ENCODE measurements around the gene TLE2. TPM values are rescaled to one million over a fixed set of nuclear protein-coding genes. Genes with fewer than 3 reads are reported as not detected.
A peak's percentile ranks its signal among the peaks of the same experiment; 100 is the strongest.

TLE2 gene
- total RNA-seq: 6.1 TPM

DNA sequence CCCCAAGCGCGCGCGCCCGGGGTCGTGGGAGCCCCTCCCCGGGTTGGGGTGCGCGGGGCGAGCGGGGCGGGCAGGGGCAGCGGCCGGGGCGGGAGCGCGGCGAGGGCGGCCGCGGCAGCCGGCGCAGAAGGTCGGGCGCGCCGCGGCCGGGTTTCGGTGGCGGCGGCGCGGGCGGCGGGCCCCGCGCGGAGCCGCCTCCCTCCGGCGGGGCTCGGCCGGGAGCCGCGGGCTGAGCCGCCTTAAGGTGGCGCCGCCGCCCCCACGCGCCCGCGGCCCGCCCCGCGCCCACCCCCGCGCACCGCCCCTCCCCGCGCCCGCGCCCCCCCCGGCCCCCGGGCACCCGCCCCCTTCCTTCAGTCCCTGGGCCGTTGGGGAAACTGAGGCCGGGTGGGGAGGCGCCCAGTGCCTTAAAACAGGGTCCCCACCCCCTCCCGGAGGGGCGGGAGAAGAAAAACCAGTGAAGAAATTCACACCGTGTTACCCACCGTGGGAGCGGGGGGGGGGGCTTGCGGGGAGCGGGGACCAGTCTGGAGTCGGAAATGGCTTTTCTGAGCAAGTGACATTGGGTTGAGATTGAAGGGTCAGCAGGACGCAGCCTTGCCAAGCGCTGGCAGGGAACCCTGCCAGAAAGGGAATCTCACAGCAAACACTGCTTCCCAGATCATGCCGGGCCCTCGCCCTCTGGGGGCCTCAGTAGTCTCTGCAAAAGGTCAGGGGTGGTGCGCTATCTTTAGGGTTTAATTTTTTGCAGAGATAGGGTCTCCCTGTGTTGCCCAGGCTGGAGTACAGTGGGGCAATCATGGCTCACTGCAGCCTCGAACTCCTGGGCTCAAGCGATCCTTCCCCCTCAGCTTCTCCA lies at the start of gene TLE2:
TLE2 (minus strand) TSS at position 216 of the 859 bp plus-strand sequence. CDS start 376 bp downstream, outside the sequence.
- DNase-seq: no peak

DNA sequence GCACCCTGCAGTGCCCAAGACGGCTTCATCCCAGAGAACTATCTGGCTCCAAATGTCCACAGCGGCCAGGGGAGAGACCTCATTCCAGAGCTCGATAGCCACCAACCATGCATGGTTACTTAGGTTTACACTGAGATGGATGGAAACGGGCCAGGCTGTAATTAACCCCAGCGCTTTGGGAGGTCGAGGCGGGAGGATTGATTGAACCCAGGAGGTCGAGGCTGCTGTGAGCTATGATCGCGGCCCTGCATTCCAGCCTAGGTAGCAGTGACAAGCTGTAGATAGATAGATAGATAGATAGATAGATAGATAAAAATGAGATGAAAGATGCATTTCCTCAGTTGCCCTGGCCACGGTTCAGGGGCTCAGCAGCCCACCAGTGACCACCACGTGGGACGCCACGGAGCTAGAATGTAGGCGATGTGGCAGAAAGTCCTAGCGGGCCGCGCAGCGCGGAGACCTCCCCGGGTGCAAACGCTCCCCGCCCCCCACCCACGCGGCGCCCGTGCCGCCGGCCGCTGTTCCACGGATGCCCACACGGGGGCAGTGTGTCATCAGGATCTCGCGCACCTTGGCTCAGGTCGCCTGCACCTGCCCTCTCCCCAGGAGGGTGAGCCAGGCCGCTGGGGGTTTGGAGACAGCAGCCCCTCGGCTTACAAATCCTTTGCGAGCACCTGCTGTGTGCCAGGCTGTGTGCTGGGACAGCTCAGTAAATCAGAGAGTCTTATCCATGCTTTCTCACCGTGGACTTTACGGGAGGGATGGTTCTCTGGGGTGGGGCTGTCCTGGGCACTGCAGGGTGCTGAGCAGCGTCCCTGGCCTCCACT lies 46.7 kb upstream of the TLE2 start:
- DNase-seq: no peak

- no peak for DNase-seq
Observed at GRCh38 chr19:3073931-3074595, 45.0 kb upstream of the TLE2 start.

- no peak for DNase-seq
Observed at GRCh38 chr19:3073159-3073563, 44.1 kb upstream of the TLE2 start.

DNA sequence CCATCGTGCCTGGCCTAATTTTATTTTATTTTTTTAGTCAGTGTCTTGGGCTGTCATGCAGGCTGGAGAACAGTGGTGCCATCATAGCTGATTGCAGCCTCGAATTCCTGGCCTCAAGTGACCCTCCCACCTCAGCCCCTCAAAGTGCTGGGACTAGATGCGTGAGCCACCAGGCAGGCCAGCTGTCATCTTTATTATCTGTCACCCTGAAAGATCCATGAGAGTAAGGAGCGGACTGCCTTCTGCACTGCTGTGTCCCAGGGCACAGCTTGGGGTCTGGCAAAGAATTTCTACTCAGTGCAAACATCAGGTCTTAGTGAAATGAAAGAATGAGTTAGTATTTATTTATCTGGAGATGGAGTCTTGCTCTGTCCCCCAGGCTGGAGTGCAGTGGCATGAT lies 42.7 kb upstream of the TLE2 start:
- no peak for DNase-seq

- DNase-seq: no peak
Observed at GRCh38 chr19:3068071-3068470, 39.0 kb upstream of the TLE2 start.

DNA sequence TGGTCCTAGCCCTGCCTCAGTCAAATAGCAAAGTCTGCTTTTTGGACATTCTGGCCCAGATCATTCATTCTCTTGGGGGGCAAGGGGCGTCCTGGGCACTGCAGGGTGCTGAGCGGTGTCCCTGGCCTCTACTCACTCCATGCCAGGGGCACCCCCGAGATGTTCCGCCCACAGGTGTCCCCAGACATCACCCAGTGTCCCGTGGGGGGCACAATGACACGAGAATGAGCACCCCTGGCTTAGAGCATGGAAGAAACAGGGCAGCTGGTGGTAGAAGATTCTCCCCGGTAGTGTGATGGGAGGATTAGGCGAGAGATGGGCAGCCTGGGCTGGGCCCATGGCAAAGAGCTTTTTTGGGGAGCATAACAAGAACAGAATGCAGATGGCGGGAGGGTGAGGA lies 38.5 kb upstream of the TLE2 start:
- no peak for DNase-seq

DNA sequence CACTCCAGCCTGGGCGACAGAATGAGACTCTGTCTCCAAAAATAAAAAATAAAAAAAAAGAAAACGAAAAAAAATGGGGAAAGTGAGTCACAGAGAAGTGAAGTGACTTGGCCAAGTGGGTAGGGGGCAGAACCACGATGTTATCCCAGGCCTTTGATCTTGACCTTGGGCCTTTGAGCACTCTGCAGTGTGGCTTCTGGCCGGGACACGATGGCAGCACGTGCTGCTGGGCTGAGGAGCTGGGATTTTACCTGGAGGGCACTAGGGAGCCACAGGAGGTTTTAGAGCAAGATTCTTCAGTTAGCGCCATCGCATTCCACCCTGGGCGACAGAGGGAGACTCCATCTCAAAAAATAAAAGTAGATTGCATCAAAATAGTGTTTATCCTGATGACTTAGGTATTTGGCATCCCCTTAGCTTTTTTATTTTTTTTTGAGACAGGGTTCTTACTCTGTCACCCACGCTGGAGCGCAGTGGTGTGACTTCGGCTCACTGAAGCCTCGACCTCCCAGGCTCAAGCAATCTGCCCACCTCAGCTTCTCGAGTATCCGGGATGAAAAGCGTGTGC lies 37.5 kb upstream of the TLE2 start:
- DNase-seq: no peak

GRCh38 chr19:3065675-3066357 lies 36.7 kb upstream of the TLE2 start:
- no peak for DNase-seq

- no peak for DNase-seq
Observed at GRCh38 chr19:3064011-3064330, 34.9 kb upstream of the TLE2 start.

- no peak for DNase-seq
Observed at GRCh38 chr19:3062165-3063105, 33.4 kb upstream of the TLE2 start, which contains the start of gene TLE5. TSS of gene TLE5 (minus strand) at chr19:3062495. CDS start at chr19:3062200, 295 bp downstream.

DNA sequence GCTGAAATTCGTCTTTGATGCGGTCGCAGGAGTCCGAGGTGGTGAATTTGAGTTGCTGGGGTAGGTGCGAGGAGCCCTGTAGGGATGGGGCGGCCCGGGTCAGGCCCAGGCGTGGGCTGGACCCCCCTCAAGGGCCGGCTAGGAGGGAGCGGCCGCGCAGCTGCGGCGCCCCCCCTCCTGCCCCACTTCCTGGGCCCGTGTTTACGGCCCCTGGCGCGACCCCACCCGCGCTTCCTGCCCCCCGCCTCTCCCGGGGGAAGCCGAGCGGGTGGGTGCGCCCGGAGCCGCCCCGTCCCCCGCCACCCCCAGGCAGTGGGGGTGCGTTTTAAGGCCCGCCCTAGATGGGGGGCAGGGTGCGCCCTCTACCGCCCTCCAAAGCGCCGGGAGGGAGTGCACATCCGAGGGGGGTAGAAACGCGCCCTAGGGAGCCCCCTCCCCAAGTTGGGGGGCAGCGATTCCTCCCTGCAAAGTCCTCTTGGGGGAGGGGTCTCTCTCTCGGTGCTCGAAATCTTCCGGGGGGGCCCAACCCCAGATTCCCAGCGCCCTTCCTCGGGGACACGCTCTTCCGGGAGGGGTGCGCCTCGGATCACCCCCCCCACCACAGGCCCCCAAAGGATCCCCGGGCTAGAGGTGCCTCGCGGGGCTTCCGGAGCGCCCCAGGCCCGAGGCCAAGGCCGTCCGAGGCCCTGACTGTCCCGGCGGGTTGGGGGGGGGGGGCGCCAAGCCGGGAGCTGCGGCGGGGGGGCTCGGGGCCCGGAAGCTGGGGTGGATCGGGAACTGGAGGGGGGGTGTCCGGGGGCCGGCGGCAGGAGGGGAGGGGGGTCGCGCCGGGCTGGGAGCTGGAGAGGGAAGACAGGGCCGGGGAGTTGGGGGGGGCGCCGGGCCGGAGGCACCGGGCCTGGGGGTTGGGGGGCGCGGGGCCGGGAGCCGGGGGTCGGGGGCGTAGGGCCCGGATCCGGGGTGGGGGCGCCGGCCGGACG lies 32.4 kb upstream of the TLE2 start:
- no peak for DNase-seq

DNA sequence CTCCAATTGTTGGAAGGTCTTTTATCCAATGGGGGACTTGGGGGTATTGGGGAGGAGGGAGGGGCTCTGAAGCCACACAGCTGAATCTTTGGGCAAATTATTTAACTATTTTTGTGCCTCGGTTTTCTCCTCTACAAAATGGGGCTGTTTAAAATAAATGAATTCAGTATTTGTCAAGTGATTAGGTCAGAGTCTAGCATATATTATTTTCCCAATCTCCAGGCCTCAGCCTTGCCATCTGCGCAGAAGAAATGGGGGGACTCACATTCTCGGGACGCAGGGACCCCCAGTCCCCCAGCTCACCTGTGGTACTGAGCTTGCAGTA lies 31.7 kb upstream of the TLE2 start:
- no peak for DNase-seq

DNA sequence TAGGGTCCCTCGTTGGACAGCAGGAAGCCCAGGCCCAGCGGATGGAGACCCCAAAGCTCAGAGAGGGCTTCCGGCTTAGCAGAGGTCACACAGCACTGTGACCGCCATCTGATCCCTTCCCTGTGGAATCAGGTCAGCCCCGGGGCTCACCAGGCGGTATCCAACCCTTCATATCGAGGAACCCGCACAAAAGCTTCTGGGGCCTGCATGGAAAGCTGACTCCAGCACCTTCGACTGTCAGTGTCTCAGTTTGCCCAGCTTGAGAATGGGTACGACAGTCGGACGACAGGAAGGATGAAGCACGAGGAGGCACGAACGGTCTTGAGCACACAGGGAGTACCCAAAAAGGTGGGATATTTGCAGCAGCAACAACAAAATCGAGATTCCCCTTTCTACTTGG lies 30.6 kb upstream of the TLE2 start:
- DNase-seq: no peak

GRCh38 chr19:3058821-3059314 lies 29.8 kb upstream of the TLE2 start:
- DNase-seq: no peak

DNA sequence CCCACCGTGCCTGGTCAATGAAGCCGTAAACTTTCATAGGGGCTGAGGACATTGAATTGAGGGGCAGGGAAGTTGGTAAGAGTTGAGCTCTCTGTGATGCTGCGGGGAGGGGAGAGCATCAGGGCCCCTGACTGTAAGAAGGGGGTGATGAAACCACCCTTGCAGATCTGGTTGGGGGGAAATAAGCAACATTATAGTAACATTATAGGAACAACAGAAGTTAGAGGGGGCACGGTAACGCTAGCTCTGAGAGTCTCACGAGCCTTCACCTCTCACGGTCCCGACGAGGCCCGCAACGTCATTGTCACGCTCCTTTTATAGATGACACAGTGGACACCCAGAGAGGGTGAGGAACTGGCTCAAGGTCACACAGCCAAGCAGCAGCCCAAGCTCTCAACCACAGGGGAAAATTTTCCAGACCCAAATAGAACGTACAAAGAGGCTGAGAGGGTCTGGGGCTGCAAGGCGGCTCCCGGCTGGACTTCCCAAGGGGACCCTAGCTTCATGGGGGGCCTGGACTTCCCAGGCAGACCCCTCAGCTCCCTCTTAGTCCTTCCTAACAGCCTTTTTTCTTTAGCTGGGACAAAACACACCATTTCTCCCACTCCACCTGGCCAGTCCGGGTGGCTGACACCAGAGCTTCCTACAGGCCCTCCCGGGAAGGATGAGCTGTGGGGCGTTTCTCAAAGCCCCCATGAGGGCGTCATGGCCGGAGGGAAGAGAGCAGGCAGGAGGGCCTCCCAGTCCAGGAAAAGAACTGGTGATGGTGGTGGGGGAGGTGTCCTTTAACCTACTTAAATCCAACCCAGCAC lies 29.1 kb upstream of the TLE2 start:
- DNase-seq: no peak

DNA sequence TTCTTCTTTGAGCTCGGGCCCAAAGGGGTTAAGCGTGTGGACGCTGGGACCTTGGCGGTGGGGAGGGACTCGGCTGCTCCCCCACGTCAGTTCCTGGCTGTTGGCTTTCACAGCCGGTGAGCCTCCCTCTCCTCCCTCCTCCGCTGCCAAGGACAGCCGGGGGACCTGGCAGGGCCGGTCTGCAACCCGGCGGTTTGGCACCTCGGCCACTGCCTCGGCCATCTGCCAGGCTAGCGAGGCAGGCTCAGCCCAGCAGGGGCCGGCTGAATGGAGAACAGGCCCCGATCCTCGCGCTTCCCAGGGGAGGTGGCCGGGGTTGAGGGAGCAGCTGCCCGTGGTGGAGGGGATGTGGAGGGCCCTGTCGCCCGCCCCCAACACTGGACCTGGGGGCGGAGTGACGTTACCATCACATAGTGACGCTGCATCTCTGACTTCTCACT lies 28.2 kb upstream of the TLE2 start:
- peak; percentile 62 for DNase-seq

- no peak for DNase-seq
Observed at GRCh38 chr19:3056417-3057088, 27.5 kb upstream of the TLE2 start.
